GM18868 (cell line): ENCODE data around the gene AGXT2.
"Not testable (repeated sequence)": the region's sequence is repeated elsewhere in the genome, so short reads cannot be mapped to it uniquely, and the experiment has no call there.

Experiments
- ATAC-seq: cut with Tn5 transposase; IDR thresholded peaks from one replicate; pipeline ENCODE4 v1.9.1; 2021; ENCODE audit warnings: mild to moderate bottlenecking, moderate library complexity; ENCODE audit not compliant: unreplicated experiment

Gene AGXT2

GRCh38 chr5:35056686-35057085, 8.9 kb upstream of the AGXT2 start:
- ATAC-seq: no peak

DNA sequence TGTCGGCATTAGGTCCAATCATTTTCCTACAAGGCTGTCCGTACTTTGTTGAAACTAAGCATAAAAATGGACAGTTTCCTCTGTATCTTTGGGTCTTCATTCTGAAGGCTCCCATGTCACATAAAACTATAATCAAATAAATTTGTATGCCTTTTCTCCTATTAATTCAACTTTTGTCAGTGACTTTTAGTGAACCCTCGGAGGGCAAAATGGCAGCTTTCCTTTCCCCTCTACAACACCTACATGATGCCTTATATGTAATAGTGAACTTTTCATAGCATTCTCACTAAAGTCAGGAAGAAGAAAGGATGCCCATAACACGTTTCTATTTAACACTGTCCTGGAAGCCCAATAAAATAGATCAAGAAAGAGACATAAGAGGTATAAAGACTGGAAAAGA, 5.1 kb upstream of the AGXT2 start:
- ATAC-seq: no peak

DNA sequence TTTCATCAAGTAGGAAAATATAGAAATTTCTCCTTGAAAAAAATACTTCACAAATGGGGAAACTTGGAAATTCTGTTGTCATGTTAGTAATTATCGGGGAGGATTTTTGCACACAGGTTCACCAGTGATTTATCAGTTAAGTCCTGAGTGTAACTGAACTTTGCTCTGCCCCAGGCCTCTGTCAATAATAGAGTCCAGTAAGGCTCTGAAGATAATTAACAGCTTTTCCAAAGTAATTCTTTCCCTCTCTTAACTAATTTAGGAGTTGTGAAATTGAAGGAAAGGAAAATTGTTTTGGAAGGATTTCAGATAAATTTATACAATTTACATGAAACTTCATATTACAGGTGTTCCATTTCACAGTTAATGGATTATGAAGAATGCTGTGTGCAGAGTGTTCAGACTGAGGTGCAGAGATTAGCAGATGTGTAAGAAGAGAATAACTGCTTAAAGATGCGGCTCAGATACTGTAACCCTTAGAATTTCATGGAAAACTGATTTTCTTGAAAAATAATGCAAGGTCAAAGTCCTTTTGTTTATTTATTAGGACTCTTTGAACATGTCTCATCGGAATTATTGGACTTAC, 2.9 kb upstream of the AGXT2 start:
- ATAC-seq: no peak

GRCh38 chr5:35048910-35049309, 1.2 kb upstream of the AGXT2 start:
- ATAC-seq: no peak

DNA sequence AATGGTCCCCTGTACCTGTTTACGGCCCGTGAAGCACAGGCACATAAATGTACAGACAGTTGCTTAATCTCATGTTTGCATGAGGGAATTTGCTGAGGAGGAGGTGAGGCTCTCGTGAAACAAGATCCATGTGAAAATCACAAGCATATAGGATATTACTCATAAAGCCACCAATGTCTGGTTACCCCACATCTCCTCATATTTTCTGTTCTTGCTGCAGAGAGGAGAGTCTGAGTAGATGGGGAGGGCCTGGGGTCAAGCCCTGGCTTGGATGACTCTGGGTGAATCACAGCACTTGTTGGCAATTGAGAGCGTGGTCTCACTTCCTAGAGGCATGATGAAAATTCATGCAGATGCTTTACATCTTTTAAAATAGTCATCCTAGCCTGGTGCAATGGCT, 975 bp downstream of the AGXT2 start:
- ATAC-seq: no peak

DNA sequence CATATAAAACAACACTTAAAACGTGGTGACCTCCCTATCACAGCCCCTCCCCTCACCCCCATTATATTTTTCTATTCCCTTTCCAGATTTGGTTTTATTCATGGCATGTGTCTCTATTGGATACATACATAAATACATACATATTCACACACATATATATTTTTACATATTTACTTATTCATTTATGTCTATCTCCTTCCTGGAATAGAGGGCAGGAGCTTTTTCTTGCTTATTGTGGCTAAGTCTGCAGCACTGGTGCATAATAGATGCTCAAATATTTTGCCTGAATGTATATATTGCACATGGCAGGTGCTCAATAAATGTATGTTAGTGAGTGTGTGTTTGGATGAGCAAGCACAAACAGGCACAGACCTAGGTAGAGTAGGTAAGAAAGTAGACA, 2.5 kb downstream of the AGXT2 start:
- ATAC-seq: no peak

- no peak for ATAC-seq
Observed at GRCh38 chr5:35044649-35045048, 3.1 kb downstream of the AGXT2 start.

- ATAC-seq: no peak
Observed at GRCh38 chr5:35042781-35043180, 5.0 kb downstream of the AGXT2 start.

DNA sequence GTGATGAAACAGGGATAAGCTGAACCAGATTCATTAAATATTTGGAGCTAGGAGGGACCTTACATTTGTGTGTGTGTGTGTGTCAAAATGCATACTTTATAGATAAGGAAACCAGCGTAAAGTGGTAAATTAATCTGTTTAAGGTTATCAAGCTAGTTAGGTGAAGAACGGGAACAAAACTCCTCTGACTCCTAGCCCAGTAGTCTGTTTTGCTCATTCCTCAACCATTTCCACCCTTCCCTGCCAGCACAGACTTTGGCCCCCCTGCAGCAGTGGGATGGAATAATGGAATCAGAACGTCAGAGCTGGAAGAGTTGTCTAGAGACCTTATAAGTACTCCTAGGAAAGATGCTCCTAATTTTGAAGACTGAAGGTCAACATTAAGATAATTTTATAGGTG, 6.5 kb downstream of the AGXT2 start:
- ATAC-seq: no peak

DNA sequence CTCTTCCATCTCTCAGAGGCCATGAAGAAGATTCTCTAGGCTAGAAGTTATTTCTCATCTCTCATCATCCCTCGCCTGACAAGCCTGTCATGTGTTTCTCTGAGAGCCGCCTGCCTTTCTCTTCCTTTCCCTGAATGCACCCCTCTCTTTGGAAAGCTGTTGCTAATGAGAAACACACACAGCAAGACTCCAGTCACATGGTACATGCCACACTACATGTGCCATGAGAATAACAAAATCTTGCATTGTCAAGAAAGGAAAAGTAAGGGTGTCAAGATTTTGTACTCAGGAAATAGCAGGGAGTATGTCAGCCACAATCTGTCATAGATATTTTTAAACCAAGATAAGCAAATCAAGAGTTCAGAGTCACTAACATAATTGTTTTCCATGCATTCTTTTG, 8.9 kb downstream of the AGXT2 start:
- no peak for ATAC-seq

GRCh38 chr5:35036536-35036935, 11.2 kb downstream of the AGXT2 start:
- ATAC-seq: no peak

DNA sequence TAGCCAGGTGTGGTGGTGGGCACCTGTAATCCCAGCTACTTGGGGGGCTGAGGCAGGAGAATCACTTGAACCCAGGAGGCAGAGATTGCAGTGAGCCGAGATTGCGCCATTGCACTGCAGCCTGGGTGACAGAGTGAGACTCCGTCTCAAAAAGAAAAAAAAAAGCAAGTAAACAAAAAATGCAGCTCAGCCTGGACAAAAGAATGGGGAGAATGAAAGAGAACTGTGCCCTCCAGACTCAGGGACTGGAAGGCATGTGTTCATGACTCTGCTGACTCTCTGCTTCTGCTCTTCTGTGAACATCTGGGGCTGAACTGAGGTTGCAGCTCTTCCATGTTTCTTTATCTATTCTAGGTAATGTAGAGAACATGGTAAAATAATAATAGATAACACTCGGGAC, 11.8 kb downstream of the AGXT2 start:
- not testable (repeated sequence) for ATAC-seq

DNA sequence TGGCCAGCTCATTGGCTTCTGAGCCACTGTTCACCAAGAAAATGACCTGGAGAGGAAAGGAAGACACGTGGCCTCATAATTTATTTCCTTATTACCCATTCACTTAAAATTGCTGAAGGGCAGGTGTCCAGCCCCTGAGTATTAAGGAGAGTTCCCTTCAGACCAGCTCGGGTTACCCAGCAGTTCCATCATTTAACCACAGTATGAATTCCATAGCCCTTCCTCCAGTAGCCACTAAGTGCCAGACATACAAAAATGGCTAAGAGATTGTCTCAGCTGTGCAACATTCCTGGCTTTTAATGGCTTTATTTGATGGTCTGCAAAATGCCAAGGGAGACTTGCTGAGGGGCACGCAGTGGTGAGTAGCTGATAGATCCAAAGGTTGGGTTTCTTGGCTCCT, 12.5 kb downstream of the AGXT2 start:
- ATAC-seq: no peak

DNA sequence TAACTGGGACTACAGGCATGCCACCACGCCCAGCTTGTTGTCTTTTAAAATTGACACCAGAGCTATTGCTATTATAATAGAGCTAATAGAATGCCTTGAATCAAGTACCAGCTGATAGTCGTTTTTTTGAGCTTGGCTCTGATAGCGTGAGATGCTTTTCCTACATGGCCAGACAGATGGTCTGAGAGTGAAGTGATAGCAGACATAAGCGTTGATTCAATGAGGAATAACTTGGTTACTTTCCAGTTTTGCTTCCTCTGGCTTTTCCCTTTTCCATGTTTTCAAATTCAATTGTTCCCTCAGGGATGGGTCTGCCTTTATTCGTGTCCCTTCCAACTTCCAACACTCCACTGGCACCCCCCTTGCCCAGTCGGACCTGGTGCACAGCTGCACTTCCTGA, 15.4 kb downstream of the AGXT2 start:
- ATAC-seq: no peak

DNA sequence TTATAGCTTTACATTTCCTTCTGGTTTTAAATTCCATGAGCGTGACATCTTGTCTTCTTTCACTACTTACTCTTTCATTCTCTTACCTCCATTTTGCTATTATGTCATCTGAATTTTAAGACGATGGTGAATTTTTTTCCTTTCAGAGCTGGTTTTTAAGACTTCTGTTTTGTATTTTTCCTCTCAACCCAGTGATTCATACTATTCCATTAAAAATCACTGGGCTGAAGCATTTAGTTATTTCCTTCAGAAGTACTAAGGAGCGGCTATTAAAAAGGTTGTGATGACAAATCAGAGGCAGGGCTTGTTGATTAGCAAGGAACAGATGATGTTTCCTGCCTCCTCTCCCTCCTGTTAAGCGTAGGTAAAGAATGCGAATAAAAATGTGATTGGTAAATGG, 16.5 kb downstream of the AGXT2 start:
- ATAC-seq: no peak

DNA sequence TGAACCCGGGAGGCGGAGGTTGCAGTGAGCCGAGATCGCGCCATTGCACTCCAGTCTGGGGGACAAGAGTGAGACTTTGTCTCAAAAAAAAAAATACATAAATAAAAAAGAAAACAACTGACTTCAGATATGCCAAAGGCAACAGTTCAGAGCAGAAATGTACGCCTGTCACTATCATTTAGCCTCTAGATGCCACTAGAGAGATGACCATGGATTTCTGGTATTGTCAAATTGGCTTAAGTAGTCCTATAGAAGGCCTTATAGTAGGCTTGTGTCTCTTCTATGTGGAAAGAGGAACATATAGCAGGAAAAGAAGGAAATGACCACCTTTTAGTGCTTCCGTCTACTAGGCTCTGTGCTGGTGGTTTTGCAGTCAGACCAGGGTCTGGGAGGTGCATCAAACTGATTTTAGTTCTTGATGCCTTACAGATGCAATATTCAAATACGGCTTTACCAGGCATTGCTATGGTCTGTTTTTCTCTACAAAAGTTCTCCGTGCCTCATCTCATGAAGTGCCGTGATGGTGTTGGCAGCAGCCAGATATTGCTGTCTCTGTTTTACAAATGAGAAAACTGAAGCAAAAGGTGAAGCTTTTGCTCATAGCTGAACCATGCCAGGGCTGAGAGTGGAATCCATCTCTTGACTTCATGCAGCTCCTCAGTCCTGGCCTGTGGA, 17.2 kb downstream of the AGXT2 start:
- ATAC-seq: no peak

GRCh38 chr5:35029333-35029732, 18.4 kb downstream of the AGXT2 start:
- no peak for ATAC-seq

- ATAC-seq: no peak
Observed at GRCh38 chr5:35026941-35027340, 20.8 kb downstream of the AGXT2 start.

DNA sequence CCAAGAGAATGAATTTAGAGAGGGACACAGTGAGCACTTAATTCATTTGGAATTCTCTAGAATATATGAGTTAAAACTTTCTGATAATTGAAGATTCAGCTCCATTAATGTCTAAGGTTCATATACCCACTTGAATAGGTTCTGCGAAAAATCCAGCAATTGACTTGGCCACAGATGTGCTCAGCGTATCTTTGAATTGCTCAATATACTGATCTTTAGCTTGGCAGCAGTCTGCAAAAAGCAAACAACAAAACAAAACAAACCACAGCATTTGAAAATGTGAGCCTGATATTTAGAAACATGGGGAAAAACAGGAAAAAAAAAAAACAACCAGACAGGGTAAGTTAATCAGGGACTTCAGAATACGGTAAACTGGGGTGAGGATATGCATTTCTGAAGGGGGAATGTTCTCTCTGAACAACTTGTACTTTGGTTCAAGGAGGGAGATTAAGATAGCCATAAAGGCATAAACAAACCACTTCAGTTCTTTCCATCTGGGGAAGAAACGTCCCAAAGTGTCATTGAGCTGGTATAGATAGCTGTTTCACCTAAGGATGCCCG, 21.4 kb downstream of the AGXT2 start:
- no peak for ATAC-seq

DNA sequence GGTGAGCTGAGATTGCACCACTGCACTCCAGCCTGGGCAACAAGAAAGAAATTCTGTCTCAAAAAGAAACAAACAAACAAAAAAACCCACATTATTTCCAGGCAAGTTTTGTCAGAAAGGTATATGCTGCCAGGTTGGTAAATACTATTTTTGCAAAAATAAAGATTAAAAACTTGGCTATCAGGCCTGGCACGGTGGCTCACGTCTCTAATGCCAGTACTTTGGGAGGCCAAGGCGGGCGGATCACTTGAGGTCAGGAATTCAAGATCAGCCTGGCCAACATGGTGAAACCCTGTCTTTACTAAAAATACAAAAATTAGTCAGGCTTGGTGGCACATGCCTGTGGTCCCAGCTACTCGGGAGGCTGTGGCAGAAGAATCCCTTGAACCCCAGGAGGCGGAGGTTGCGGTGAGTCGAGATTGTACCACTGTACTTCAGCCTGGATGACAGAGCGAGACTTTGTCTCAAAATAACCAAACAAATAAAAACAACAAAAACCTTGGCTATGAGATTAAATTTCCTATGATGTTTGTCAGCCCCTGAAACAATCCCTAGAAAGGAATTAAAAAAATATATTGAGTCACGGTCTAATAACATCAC, 22.7 kb downstream of the AGXT2 start:
- no peak for ATAC-seq

GRCh38 chr5:35023391-35024178, 24.2 kb downstream of the AGXT2 start:
- ATAC-seq: no peak
